Urinary bladder (tissue), 4 donors: ENCODE data around the gene SLC38A9. TPM values are rescaled to one million over a fixed set of nuclear protein-coding genes. Genes with fewer than 3 reads are reported as not detected.

Source experiments
- DNase-seq: peaks from one replicate; pipeline ENCODE4 v3.0.0-alpha.2; 2015; ENCODE audit errors: extremely low spot score
- H3K27ac ChIP-seq: one replicate; pipeline ENCODE4 v1.5.1; 2013; ENCODE audit warnings: low read depth, mild to moderate bottlenecking, moderate library complexity
- H3K36me3 ChIP-seq: one replicate; pipeline ENCODE4 v1.6.1; 2013; ENCODE audit warnings: mild to moderate bottlenecking, moderate library complexity; ENCODE audit not compliant: insufficient read depth
- H3K4me1 ChIP-seq: one replicate; pipeline ENCODE4 v1.6.1; 2013; ENCODE audit warnings: mild to moderate bottlenecking, moderate library complexity; ENCODE audit not compliant: insufficient read depth
- H3K4me3 ChIP-seq: one replicate; pipeline ENCODE4 v1.5.1; 2013; ENCODE audit warnings: low read depth, low read length
- WGBS: extraction: QIAGEN DNeasy Blood & Tissue Kit; methylation state at CpG from one replicate; pipeline ENCODE4 v1.1.7; 2013; 5-methylcytosine and 5-hydroxymethylcytosine counted together
- polyA plus RNA-seq: library from polyadenylated mRNA; stranded (reverse); fragments of 200-250 nt; gene quantifications from one replicate; pipeline ENCODE4 v1.2.3, GENCODE V29; 2013
- small RNA-seq: library from RNA; depleted of rRNA; stranded (forward); fragments of <200 nt; gene quantifications from one replicate; pipeline ENCODE3, GENCODE V24; 2014
- total RNA-seq: library from RNA; depleted of rRNA; stranded (reverse); fragments of >200 nt; gene quantifications from one replicate; pipeline ENCODE4 v1.2.3, GENCODE V29; 2014
- donor health status: healthy with polysubstance abuse.
- donor health status: healthy.

SLC38A9 gene
- total and polyA plus RNA-seq, 2 donors = 8.6 to 107 TPM

- H3K4me3 ChIP-seq = no peak overlapping the region
- 79% methylated on average over 5 of the region's 5 CpGs for WGBS
- DNase-seq = no peak
- H3K27ac ChIP-seq = no peak overlapping the region
- no peaks in the 10 kb centered on the region for H3K4me1 ChIP-seq
- H3K36me3 ChIP-seq = no peaks in the 10 kb centered on the region
These were observed 119.6 kb downstream of the SLC38A9 start for GRCh38 chr5:55592388-55593114.

- WGBS = 34% methylated on average over 4 of the region's 4 CpGs
- Histone ChIP-seq H3K4me3 (no peak overlapping the region), H3K36me3 (no peaks in the 10 kb centered on the region), H3K4me1 (no peaks in the 10 kb centered on the region), H3K27ac (no peak overlapping the region)
- DNase-seq = no peak
These were observed 120.4 kb downstream of the SLC38A9 start for GRCh38 chr5:55591686-55592085.

- 44% methylated on average over 1 of the region's 1 CpG for WGBS
- no peaks in the 10 kb centered on the region for H3K36me3 ChIP-seq
- H3K4me1 ChIP-seq = no peaks in the 10 kb centered on the region
- H3K4me3 ChIP-seq = no peak overlapping the region
- no peak overlapping the region for H3K27ac ChIP-seq
- no peak for DNase-seq
These were observed 126.9 kb downstream of the SLC38A9 start for GRCh38 chr5:55585206-55585610.

- DNase-seq = no peak
- Histone ChIP-seq H3K4me1 (no peaks in the 10 kb centered on the region), H3K4me3 (no peak overlapping the region), H3K27ac (no peak overlapping the region), H3K36me3 (no peaks in the 10 kb centered on the region)
- 45% methylated on average over 3 of the region's 3 CpGs for WGBS
These were observed 127.5 kb downstream of the SLC38A9 start for GRCh38 chr5:55584398-55585205.

GRCh38 chr5:55583578-55583977 is 128.5 kb downstream of the SLC38A9 start:
- Histone ChIP-seq H3K4me1 (no peaks in the 10 kb centered on the region), H3K4me3 (no peak overlapping the region), H3K27ac (no peak overlapping the region), H3K36me3 (no peaks in the 10 kb centered on the region)
- DNase-seq = no peak
- WGBS = 96% methylated on average over 9 of the region's 9 CpGs

- no peaks in the 10 kb centered on the region for H3K4me1 ChIP-seq
- H3K27ac ChIP-seq = no peak overlapping the region
- DNase-seq = no peak
- 64% methylated on average over 2 of the region's 2 CpGs for WGBS
- no peak overlapping the region for H3K4me3 ChIP-seq
- H3K36me3 ChIP-seq = no peaks in the 10 kb centered on the region
These were observed 129.9 kb downstream of the SLC38A9 start for GRCh38 chr5:55582256-55582655.

- no peak for DNase-seq
- no peaks in the 10 kb centered on the region for H3K36me3 ChIP-seq
- 91% methylated on average over 6 of the region's 6 CpGs for whole genome bisulfite sequencing
- H3K4me3 ChIP-seq = no peak overlapping the region
- no peaks in the 10 kb centered on the region for H3K4me1 ChIP-seq
- no peak overlapping the region for H3K27ac ChIP-seq
These were observed 132.1 kb downstream of the SLC38A9 start for GRCh38 chr5:55580042-55580441.

GRCh38 chr5:55578771-55579170 is 133.4 kb downstream of the SLC38A9 start:
- Histone ChIP-seq H3K4me1 (no peaks in the 10 kb centered on the region), H3K4me3 (no peak overlapping the region), H3K27ac (no peak overlapping the region), H3K36me3 (no peaks in the 10 kb centered on the region)
- no peak for DNase-seq

- H3K36me3 ChIP-seq = no peaks in the 10 kb centered on the region
- no peak overlapping the region for H3K4me3 ChIP-seq
- H3K27ac ChIP-seq = peak overlapping the region; percentile 71
- 31% methylated on average over 6 of the region's 6 CpGs for WGBS
- H3K4me1 ChIP-seq = no peaks in the 10 kb centered on the region
- DNase-seq = no peak
These were observed 134.6 kb downstream of the SLC38A9 start for GRCh38 chr5:55577353-55578060.

GRCh38 chr5:55576661-55577060 is 135.5 kb downstream of the SLC38A9 start:
- Histone ChIP-seq H3K4me1 (no peaks in the 10 kb centered on the region), H3K27ac (peak overlapping the region; percentile 59), H3K36me3 (no peaks in the 10 kb centered on the region), H3K4me3 (no peak overlapping the region)
- 44% methylated on average over 2 of the region's 2 CpGs for whole genome bisulfite sequencing
- DNase-seq = no peak

Small RNA genes within 50 kb of the gene (small RNA-seq; reads per million reads assigned to genes)
- gene AC016632.1 = not detected

Other genes with a start within 250 kb of the SLC38A9 start
- 146 TPM for gene PLPP1, start 177.4 kb downstream of the SLC38A9 start, total RNA-seq
- gene PLPP1, start 177.4 kb downstream of the SLC38A9 start, polyA plus RNA-seq = 275 TPM
- gene DDX4, start 25.7 kb upstream of the SLC38A9 start, total RNA-seq = 0.42 TPM
- gene DDX4, start 25.7 kb upstream of the SLC38A9 start, polyA plus RNA-seq = not detected
- 0.26 TPM for gene IL31RA, start 139.0 kb upstream of the SLC38A9 start, total RNA-seq
- gene IL31RA, start 139.0 kb upstream of the SLC38A9 start, polyA plus RNA-seq = not detected